B cell (primary cell): ENCODE results near the gene PAK4. TPM values are rescaled to one million over a fixed set of nuclear protein-coding genes. Genes with fewer than 3 reads are reported as not detected.

Experiments used
- ATAC-seq: fragments of 200-7000 bp; cut with Tn5 transposase; one replicate; pipeline ENCODE4 v1.10.0; 2021; ENCODE audit warnings: low read depth, mild to moderate bottlenecking, moderate number of reproducible peaks, moderate library complexity
- CTCF ChIA-PET: fragments of 350-600 bp; sonication (Branson Sonifier 250); formaldehyde crosslinking; loops from one replicate; lab custom pipeline; 2021; ENCODE audit warnings: antibody characterized with exemption, inconsistent platforms; lab: Charles Lee
- POLR2A ChIA-PET: fragments of 350-600 bp; sonication (Branson Sonifier 250); formaldehyde crosslinking; loops from one replicate; lab custom pipeline; 2021; ENCODE audit warnings: antibody characterized with exemption; lab: Charles Lee
- DNase-seq: peaks from one replicate; pipeline ENCODE4 v3.0.0; 2013
- H2AFZ ChIP-seq: 2 replicates; pipeline ENCODE4 v1.6.1; 2012; ENCODE audit warnings: mild to moderate bottlenecking, low read depth, low read length; ENCODE audit not compliant: insufficient read depth, poor library complexity, severe bottlenecking
- H3K27ac ChIP-seq, 2 donors: 1 replicate in 1 of 2; 2 replicates in 1 of 2; pipeline ENCODE4 v1.5.1; 2012 to 2013; ENCODE audit warnings: low read length in 2 of 2, mild to moderate bottlenecking in 2 of 2, moderate library complexity in 1 of 2
- H3K27me3 ChIP-seq, 4 experiments: fragments of 200-600 bp in 1 of 4; sonication (generic) in 1 of 4; replicated peaks in 1 of 4; 1 replicate in 2 of 4; 2 replicates in 2 of 4; pipeline versions ENCODE4 v1.6.1 to v1.7.0; 2013 to 2016; ENCODE audit warnings: low read length in 3 of 4, mild to moderate bottlenecking in 2 of 4, mixed read lengths in 1 of 4, moderate library complexity in 1 of 4; ENCODE audit not compliant: insufficient read depth in 4 of 4, control insufficient read depth in 3 of 4; ENCODE audit errors: control extremely low read depth in 1 of 4
- H3K36me3 ChIP-seq, 2 experiments: replicated peaks in 1 of 2; 1 replicate in 1 of 2; 2 replicates in 1 of 2; pipeline versions ENCODE4 v1.6.1 to v1.7.1; 2013; ENCODE audit warnings: low read length in 1 of 2; ENCODE audit not compliant: insufficient read depth in 2 of 2, control insufficient read depth in 1 of 2; ENCODE audit errors: control extremely low read depth in 1 of 2, extremely low read depth in 1 of 2
- H3K4me1 ChIP-seq, 2 donors: fragments of 200-600 bp in 1 of 2; sonication (generic) in 1 of 2; 1 replicate in 1 of 2; 2 replicates in 1 of 2; pipeline versions ENCODE4 v1.5.1 to v1.6.1; 2013 to 2017; ENCODE audit warnings: low read length in 2 of 2; ENCODE audit not compliant: control insufficient read depth in 2 of 2, insufficient read depth in 2 of 2
- H3K4me2 ChIP-seq: replicated peaks from 2 replicates; pipeline ENCODE3; 2012; ENCODE audit warnings: mild to moderate bottlenecking, low read depth, low read length; ENCODE audit not compliant: poor library complexity, severe bottlenecking
- H3K4me3 ChIP-seq, 5 experiments: fragments of 200-600 bp in 1 of 5; sonication (generic) in 1 of 5; 1 replicate in 3 of 5; 2 replicates in 2 of 5; pipeline versions ENCODE4 v1.5.1 to v1.7.0; 2011 to 2016; ENCODE audit warnings: low read length in 4 of 5, mild to moderate bottlenecking in 4 of 5, low read depth in 2 of 5, control low read depth in 1 of 5, moderate library complexity in 1 of 5; ENCODE audit not compliant: insufficient read depth in 1 of 5; ENCODE audit errors: control extremely low read depth in 1 of 5, extremely low read depth in 1 of 5
- H3K79me2 ChIP-seq: fragments of 200-600 bp; sonication (generic); one replicate; pipeline ENCODE4 v1.6.0; 2016; ENCODE audit warnings: low read length; ENCODE audit not compliant: control insufficient read depth, insufficient read depth
- H3K9ac ChIP-seq: fragments of 200-600 bp; sonication (generic); 2 replicates; pipeline ENCODE4 v1.6.1; 2017; ENCODE audit warnings: mild to moderate bottlenecking, low read length, moderate library complexity
- H3K9me3 ChIP-seq, 3 donors: one replicate each; pipeline versions ENCODE4 v1.6.1 to v1.7.1; 2013; ENCODE audit warnings: low read length in 2 of 3; ENCODE audit not compliant: control insufficient read depth in 2 of 3, insufficient read depth in 1 of 3; ENCODE audit errors: control extremely low read depth in 1 of 3
- H4K20me1 ChIP-seq: 2 replicates; pipeline ENCODE4 v1.6.0; 2012; ENCODE audit warnings: mild to moderate bottlenecking, low read length; ENCODE audit not compliant: insufficient read depth, control insufficient read depth, poor library complexity, severe bottlenecking
- H3K27ac Mint-ChIP-seq: one replicate; pipeline ENCODE4 v1.8.0; 2021; ENCODE audit warnings: mixed read lengths
- H3K27me3 Mint-ChIP-seq: one replicate; pipeline ENCODE4 v1.8.0; 2021; ENCODE audit warnings: mixed read lengths
- H3K4me1 Mint-ChIP-seq: one replicate; pipeline ENCODE4 v1.8.0; 2021; ENCODE audit warnings: mixed read lengths
- H3K4me3 Mint-ChIP-seq: one replicate; pipeline ENCODE4 v1.8.0; 2021; ENCODE audit warnings: mixed read lengths
- H3K9me3 Mint-ChIP-seq: one replicate; pipeline ENCODE4 v1.8.0; 2022; ENCODE audit warnings: mixed read lengths; ENCODE audit not compliant: insufficient read depth
- EZH2 ChIP-seq: IDR thresholded peaks from 2 replicates; pipeline ENCODE4 v1.6.1; 2012; ENCODE audit warnings: borderline replicate concordance, low read depth, mild to moderate bottlenecking, moderate library complexity, low read length; ENCODE audit not compliant: insufficient read depth, poor library complexity, severe bottlenecking
- WGBS: methylation state at CpG from one replicate; pipeline ENCODE4 v1.1.5; 2013; ENCODE audit warnings: missing lambda C conversion rate; ENCODE audit not compliant: insufficient coverage; 5-methylcytosine and 5-hydroxymethylcytosine counted together
- intact Hi-C: fragments of 100-400 bp; cut with micrococcal nuclease; formaldehyde crosslinking; loops from one replicate; pipeline ENCODE4 v1.10.0; 2022
- polyA plus RNA-seq: library from polyadenylated mRNA; depleted of rRNA; stranded (reverse); fragments of >200 nt; gene quantifications from 2 replicates; pipeline ENCODE4 v1.2.3, GENCODE V29; 2012
- total RNA-seq, 2 donors: library from RNA; stranded (reverse); fragments of 120-200 nt in 1 of 2; gene quantifications; 1 replicate in 1 of 2; 2 replicates in 1 of 2; pipeline versions ENCODE4 v1.2.3 to v1.2.4, GENCODE V29; 2013 to 2022
- TF ChIP-seq, protein P1 (sequence below): fragments of 200-600 bp; IDR thresholded peaks from one replicate; pipeline ENCODE4 v1.8.0; 2022; ENCODE audit warnings: antibody characterized with exemption, mild to moderate bottlenecking

The PAK4 gene
- total and polyA plus RNA-seq, 2 donors (not counting 1 experiment from before 2014, with no cell fraction given) = 12.0 to 23.3 TPM

DNA sequence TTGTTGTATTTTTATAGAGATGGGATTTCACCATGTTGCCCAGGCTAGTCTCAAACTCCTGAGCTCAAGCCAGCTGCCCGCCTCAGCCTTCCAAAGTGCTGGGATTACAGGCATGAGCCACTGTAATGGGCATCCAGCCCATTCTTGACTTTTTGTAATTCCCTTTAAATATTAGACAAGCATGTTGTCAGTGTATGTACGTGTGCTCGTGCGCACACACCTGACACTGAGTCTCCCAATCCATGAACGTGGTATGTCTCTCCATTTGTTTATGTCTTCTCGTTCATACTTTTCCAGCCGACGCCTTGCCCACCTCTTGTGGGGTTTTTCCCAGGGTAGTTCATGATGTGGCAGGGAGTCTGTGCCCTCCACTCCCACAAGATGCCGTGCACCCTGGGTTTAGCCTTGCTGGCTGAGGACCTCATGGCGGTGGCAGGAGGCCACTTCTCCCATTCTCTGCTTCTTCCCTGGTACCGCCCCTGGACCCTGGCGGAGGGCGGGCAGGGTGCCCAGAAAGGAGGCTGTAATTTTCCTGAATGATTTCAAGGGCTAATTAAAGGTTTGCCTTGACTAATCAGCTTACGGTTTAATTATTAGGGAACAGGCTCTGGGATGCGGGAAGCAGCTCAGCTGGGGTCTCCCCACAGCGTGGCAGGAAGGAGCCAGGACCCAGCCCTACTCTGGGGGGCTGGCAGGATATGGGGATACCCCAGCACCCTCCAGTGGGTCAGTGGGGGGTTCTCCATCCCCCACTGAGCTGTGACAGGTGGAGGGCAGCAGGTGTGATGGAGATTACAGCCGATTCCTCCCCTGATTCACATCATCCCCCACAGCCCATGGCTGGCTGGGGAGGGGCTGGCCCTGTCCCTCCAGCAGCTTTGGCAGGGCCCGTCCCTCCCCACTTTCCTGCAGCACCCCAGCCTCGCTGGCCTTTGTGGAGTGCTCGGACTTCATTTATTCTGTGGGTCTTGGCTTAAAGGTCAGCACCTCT is 12.9 kb downstream of the PAK4 start:
- Mint-ChIP-seq H3K27ac (no peak overlapping the region), H3K4me1 (peaks cover 19% of the 10 kb centered on the region), H3K27me3 (no peaks in the 10 kb centered on the region), H3K9me3 (no peaks in the 10 kb centered on the region), H3K4me3 (no peak overlapping the region)
- Histone ChIP-seq H2AFZ (no peak overlapping the region), H4K20me1 (peaks cover 54% of the 10 kb centered on the region), H3K27me3 (no peaks in the 10 kb centered on the region), H3K9ac (no peak overlapping the region), H3K4me1 (no peaks in the 10 kb centered on the region), H3K27ac (no peak overlapping the region), H3K9me3 (no peaks in the 10 kb centered on the region), H3K79me2 (peaks cover 95% of the 10 kb centered on the region), H3K36me3 (no peaks in the 10 kb centered on the region), H3K4me3 (no peak overlapping the region), H3K4me2 (no peak overlapping the region)
- CTCF ChIA-PET = no interaction called here
- over 99% methylated on average over 14 of the region's 20 CpGs for WGBS
- no peak for ATAC-seq
- POLR2A ChIA-PET = no interaction called here
- no peak for DNase-seq
- TF ChIP-seq EZH2 = no peak
- TF ChIP-seq, protein P1, sequence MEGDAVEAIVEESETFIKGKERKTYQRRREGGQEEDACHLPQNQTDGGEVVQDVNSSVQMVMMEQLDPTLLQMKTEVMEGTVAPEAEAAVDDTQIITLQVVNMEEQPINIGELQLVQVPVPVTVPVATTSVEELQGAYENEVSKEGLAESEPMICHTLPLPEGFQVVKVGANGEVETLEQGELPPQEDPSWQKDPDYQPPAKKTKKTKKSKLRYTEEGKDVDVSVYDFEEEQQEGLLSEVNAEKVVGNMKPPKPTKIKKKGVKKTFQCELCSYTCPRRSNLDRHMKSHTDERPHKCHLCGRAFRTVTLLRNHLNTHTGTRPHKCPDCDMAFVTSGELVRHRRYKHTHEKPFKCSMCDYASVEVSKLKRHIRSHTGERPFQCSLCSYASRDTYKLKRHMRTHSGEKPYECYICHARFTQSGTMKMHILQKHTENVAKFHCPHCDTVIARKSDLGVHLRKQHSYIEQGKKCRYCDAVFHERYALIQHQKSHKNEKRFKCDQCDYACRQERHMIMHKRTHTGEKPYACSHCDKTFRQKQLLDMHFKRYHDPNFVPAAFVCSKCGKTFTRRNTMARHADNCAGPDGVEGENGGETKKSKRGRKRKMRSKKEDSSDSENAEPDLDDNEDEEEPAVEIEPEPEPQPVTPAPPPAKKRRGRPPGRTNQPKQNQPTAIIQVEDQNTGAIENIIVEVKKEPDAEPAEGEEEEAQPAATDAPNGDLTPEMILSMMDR = no peak
- intact Hi-C loops = no loop called here

DNA sequence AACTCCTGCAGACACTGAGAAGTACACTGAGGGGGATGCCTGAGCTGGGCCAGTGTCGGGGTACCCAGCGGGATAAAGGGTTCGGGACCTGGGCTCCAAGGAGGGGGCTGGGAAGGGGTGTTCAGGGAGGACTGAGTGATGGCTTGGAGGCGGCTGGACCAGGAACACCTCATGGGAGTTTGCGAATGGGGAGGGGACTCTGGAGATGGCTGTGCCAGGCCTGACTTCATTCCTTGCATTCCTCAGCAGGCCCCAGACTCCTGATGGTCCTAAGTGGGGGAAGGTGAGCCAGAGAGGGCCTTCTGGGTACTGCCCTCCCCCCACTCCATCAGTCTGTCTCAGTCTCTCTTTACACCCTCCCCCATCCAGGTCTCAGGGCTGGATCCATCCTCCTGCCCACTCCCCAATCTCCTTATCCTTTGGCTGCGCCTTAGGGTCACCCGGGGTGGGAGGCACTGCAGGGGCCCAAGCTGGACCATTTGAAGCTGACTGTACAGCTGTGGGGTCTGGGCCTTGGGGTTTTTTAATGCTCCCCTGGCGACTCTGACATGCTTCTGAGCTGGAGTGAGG is 13.8 kb downstream of the PAK4 start:
- H3K9me3 ChIP-seq = no peaks in the 10 kb centered on the region
- H3K27me3 Mint-ChIP-seq = no peaks in the 10 kb centered on the region
- H3K4me1 Mint-ChIP-seq = peaks cover 22% of the 10 kb centered on the region
- H3K27ac Mint-ChIP-seq = no peak overlapping the region
- intact Hi-C loops = no loop called here
- DNase-seq (no peak), ATAC-seq (no peak)
- H3K9ac ChIP-seq = no peak overlapping the region
- no peak overlapping the region for H3K27ac ChIP-seq
- H3K9me3 Mint-ChIP-seq = no peaks in the 10 kb centered on the region
- no peaks in the 10 kb centered on the region for H3K4me1 ChIP-seq
- no peaks in the 10 kb centered on the region for H3K27me3 ChIP-seq
- no peak overlapping the region for H3K4me3 Mint-ChIP-seq
- no peak overlapping the region for H3K4me2 ChIP-seq
- POLR2A ChIA-PET = no interaction called here
- TF ChIP-seq, protein P1 = no peak
- no peak for TF ChIP-seq EZH2
- peaks cover 86% of the 10 kb centered on the region for H3K79me2 ChIP-seq
- peaks cover 52% of the 10 kb centered on the region for H4K20me1 ChIP-seq
- CTCF ChIA-PET = no interaction called here
- no peak overlapping the region for H3K4me3 ChIP-seq
- H2AFZ ChIP-seq = no peak overlapping the region
- WGBS = 100% methylated on average over 6 of the region's 8 CpGs
- H3K36me3 ChIP-seq = no peaks in the 10 kb centered on the region
